IMR-90 (cell line): ENCODE results near the gene NR2F1. TPM values are rescaled to one million over a fixed set of nuclear protein-coding genes. Genes with fewer than 3 reads are reported as not detected.

ENCODE experiments used
- ATAC-seq: fragments of 200-7000 bp; cut with Tn5 transposase; 2 replicates; pipeline ENCODE4 v1.9.1; 2020; ENCODE audit warnings: low read depth, mild to moderate bottlenecking, moderate library complexity
- Bru-seq: library from RNA; stranded (reverse); fragments of 400-500 nt; gene quantifications from one replicate; lab custom pipeline; 2021; lab: Mats Ljungman, UMichigan
- BruChase-seq, 2 experiments: library from RNA; stranded (reverse); fragments of 400-500 nt; gene quantifications; one replicate each; lab custom pipeline; 2021; lab: Mats Ljungman, UMichigan
- BruUV-seq: library from RNA; stranded (reverse); fragments of 400-500 nt; replicated peaks from 2 replicates; lab custom pipeline; 2021; lab: Mats Ljungman, UMichigan
- CTCF ChIA-PET: fragments of 300-600 bp; formaldehyde crosslinking; extraction: SDS; loops from one replicate; lab custom pipeline; 2021; ENCODE audit warnings: antibody characterized with exemption; lab: Yijun Ruan, JAX
- POLR2A ChIA-PET: fragments of 300-600 bp; sonication (Branson Sonifier 250); formaldehyde crosslinking; loops from one replicate; lab custom pipeline; 2022; ENCODE audit warnings: antibody characterized with exemption; ENCODE audit not compliant: unreplicated experiment; lab: Charles Lee
- DNase-seq: peaks from one replicate; pipeline ENCODE4 v3.0.0; 2013
- H2AFZ ChIP-seq: replicated peaks from 2 replicates; pipeline ENCODE3; 2013; ENCODE audit warnings: low read length, mild to moderate bottlenecking; ENCODE audit not compliant: poor library complexity
- H2AK5ac ChIP-seq: 2 replicates; pipeline ENCODE4 v1.6.1; 2013; ENCODE audit warnings: low read depth, low read length, inconsistent platforms
- H2AK9ac ChIP-seq: replicated peaks from 2 replicates; pipeline ENCODE3; 2013; ENCODE audit warnings: mild to moderate bottlenecking, low read depth, low read length, moderate library complexity; ENCODE audit not compliant: poor library complexity
- H2BK120ac ChIP-seq: 2 replicates; pipeline ENCODE4 v1.6.1; 2013; ENCODE audit warnings: low read depth, low read length, inconsistent platforms
- H2BK15ac ChIP-seq: 3 replicates; pipeline ENCODE4 v1.6.1; 2013; ENCODE audit warnings: low read depth, low read length, inconsistent platforms
- H2BK20ac ChIP-seq: 2 replicates; pipeline ENCODE4 v1.6.1; 2013; ENCODE audit warnings: low read depth, mild to moderate bottlenecking, inconsistent platforms, low read length, moderate library complexity
- H2BK5ac ChIP-seq: 2 replicates; pipeline ENCODE4 v1.6.1; 2013; ENCODE audit warnings: mild to moderate bottlenecking, low read depth, low read length, inconsistent platforms; ENCODE audit not compliant: poor library complexity, severe bottlenecking
- H3K14ac ChIP-seq: replicated peaks from 2 replicates; pipeline ENCODE4 v1.6.1; 2013; ENCODE audit warnings: low read depth, low read length, inconsistent platforms
- H3K18ac ChIP-seq: 2 replicates; pipeline ENCODE4 v1.6.1; 2013; ENCODE audit warnings: low read depth, low read length, control low read depth
- H3K23ac ChIP-seq: 2 replicates; pipeline ENCODE4 v1.6.1; 2013; ENCODE audit warnings: low read depth, low read length, inconsistent platforms
- H3K27ac ChIP-seq: 2 replicates; pipeline ENCODE4 v1.5.1; 2013; ENCODE audit warnings: mild to moderate bottlenecking, control low read depth, low read length; ENCODE audit not compliant: insufficient read depth
- H3K27me3 ChIP-seq: 2 replicates; pipeline ENCODE4 v1.6.1; 2013; ENCODE audit warnings: low read length; ENCODE audit not compliant: control insufficient read depth, insufficient read depth
- H3K36me3 ChIP-seq: 2 replicates; pipeline ENCODE4 v1.6.1; 2013; ENCODE audit warnings: low read length, mixed read lengths; ENCODE audit not compliant: control insufficient read depth, insufficient read depth
- H3K4ac ChIP-seq: 2 replicates; pipeline ENCODE4 v1.6.1; 2013; ENCODE audit warnings: low read depth, low read length, inconsistent platforms
- H3K4me1 ChIP-seq: 2 replicates; pipeline ENCODE4 v1.6.1; 2013; ENCODE audit warnings: low read length, mixed read lengths; ENCODE audit not compliant: control insufficient read depth, insufficient read depth
- H3K4me2 ChIP-seq: 2 replicates; pipeline ENCODE4 v1.6.1; 2013; ENCODE audit warnings: low read depth, mild to moderate bottlenecking, control low read depth, low read length, moderate library complexity
- H3K4me3 ChIP-seq: 2 replicates; pipeline ENCODE4 v1.5.1; 2013; ENCODE audit warnings: low read depth, mild to moderate bottlenecking, control low read depth, low read length, moderate library complexity; ENCODE audit not compliant: insufficient read depth
- H3K56ac ChIP-seq: 2 replicates; pipeline ENCODE4 v1.6.1; 2013; ENCODE audit warnings: low read length, inconsistent platforms; ENCODE audit not compliant: insufficient read depth; ENCODE audit errors: extremely low read depth
- H3K79me1 ChIP-seq, 2 experiments: 2 replicates each; pipeline ENCODE4 v1.6.1; 2013; ENCODE audit warnings: low read length in 2 of 2, inconsistent platforms in 1 of 2, low read depth in 1 of 2
- H3K9ac ChIP-seq: 2 replicates; pipeline ENCODE4 v1.6.1; 2013; ENCODE audit warnings: low read depth, low read length, control low read depth
- H3K9me1 ChIP-seq: 2 replicates; pipeline ENCODE4 v1.6.1; 2013; ENCODE audit warnings: low read length, inconsistent platforms; ENCODE audit not compliant: insufficient read depth
- H3K9me3 ChIP-seq: 2 replicates; pipeline ENCODE4 v1.6.1; 2013; ENCODE audit warnings: low read length; ENCODE audit not compliant: control insufficient read depth, insufficient read depth
- H4K20me1 ChIP-seq: 2 replicates; pipeline ENCODE4 v1.6.1; 2013; ENCODE audit warnings: low read length, inconsistent platforms; ENCODE audit not compliant: insufficient read depth
- H4K5ac ChIP-seq: 2 replicates; pipeline ENCODE4 v1.6.1; 2013; ENCODE audit warnings: mild to moderate bottlenecking, low read depth, low read length, control low read depth
- H4K8ac ChIP-seq, 2 experiments: 2 replicates each; pipeline ENCODE4 v1.6.1; 2013; ENCODE audit warnings: low read depth in 2 of 2, low read length in 2 of 2, control low read depth in 1 of 2, inconsistent platforms in 1 of 2
- H4K91ac ChIP-seq: 2 replicates; pipeline ENCODE4 v1.6.1; 2013; ENCODE audit warnings: low read depth, low read length, inconsistent platforms; ENCODE audit not compliant: insufficient read depth
- BHLHE40 ChIP-seq: fragments of 150-350 bp; IDR thresholded peaks from 2 replicates; pipeline ENCODE4 v1.6.1; 2016; ENCODE audit warnings: mild to moderate bottlenecking, low read depth, low read length
- CTCF ChIP-seq: conservative IDR thresholded peaks from 2 replicates; pipeline ENCODE4 v1.5.1; 2012; ENCODE audit warnings: mild to moderate bottlenecking, low read depth, low read length, improper control_type of control experiment
- ELK1 ChIP-seq: fragments of 150-350 bp; IDR thresholded peaks from 2 replicates; pipeline ENCODE4 v1.6.1; 2016; ENCODE audit warnings: low read depth, mild to moderate bottlenecking, low read length, moderate library complexity, borderline replicate concordance
- MAFK ChIP-seq: IDR thresholded peaks from 2 replicates; pipeline ENCODE4 v1.6.1; 2012; ENCODE audit warnings: low read depth, low read length, improper control_type of control experiment
- MAZ ChIP-seq: IDR thresholded peaks from 2 replicates; pipeline ENCODE4 v1.6.1; 2012; ENCODE audit warnings: low read depth, mild to moderate bottlenecking, low read length, improper control_type of control experiment, moderate library complexity, borderline replicate concordance
- MXI1 ChIP-seq: IDR thresholded peaks from 2 replicates; pipeline ENCODE4 v1.6.1; 2012; ENCODE audit warnings: low read depth, mild to moderate bottlenecking, low read length, moderate library complexity, borderline replicate concordance
- NFE2L2 ChIP-seq: fragments of 150-350 bp; IDR thresholded peaks from 2 replicates; pipeline ENCODE4 v1.6.1; 2016; ENCODE audit warnings: low read depth, mild to moderate bottlenecking, low read length
- POLR2A ChIP-seq: IDR thresholded peaks from 2 replicates; pipeline ENCODE4 v1.6.1; 2012; ENCODE audit warnings: mild to moderate bottlenecking, low read depth, low read length
- RFX5 ChIP-seq: IDR thresholded peaks from 2 replicates; pipeline ENCODE4 v1.8.0; 2012; ENCODE audit warnings: low read depth, mild to moderate bottlenecking, low read length, moderate library complexity
- SMC3 ChIP-seq: fragments of 150-350 bp; IDR thresholded peaks from 2 replicates; pipeline ENCODE4 v1.6.1; 2016; ENCODE audit warnings: low read depth, mild to moderate bottlenecking, antibody characterized with exemption, low read length, moderate library complexity
- WGBS, 2 experiments: methylation state at CpG; one replicate each; pipeline versions ENCODE4 v1.1.5 to v1.1.7; 2013; ENCODE audit warnings: missing lambda C conversion rate in 2 of 2; ENCODE audit not compliant: insufficient read length in 1 of 2; ENCODE audit errors: extremely low coverage in 2 of 2; 5-methylcytosine and 5-hydroxymethylcytosine counted together
- dilution Hi-C: fragments of 300-500 bp; cut with HindIII; formaldehyde crosslinking; loops from one replicate; pipeline ENCODE4 v1.14.3; 2018; ENCODE audit warnings: low sequenced_read_pairs; ENCODE audit not compliant: unreplicated experiment
- in situ Hi-C: fragments of 300-500 bp; cut with MboI; formaldehyde crosslinking; loops from 3 replicates; pipeline ENCODE4 v1.14.3; 2019; ENCODE audit warnings: low sequenced_read_pairs, inconsistent platforms, mixed read lengths
- intact Hi-C: fragments of 100-400 bp; cut with micrococcal nuclease; formaldehyde crosslinking; loops from 2 replicates; pipeline ENCODE4 v1.10.0; 2022
- long read RNA-seq: library from polyadenylated mRNA; unstranded; transcript quantifications from one replicate; pipeline ENCODE4 v2.0.0, GENCODE V29; 2021; ENCODE audit not compliant: unreplicated experiment
- polyA plus RNA-seq, 3 experiments: library from polyadenylated mRNA; depleted of rRNA; stranded (reverse); fragments of >200 nt; gene quantifications; 2 replicates each; pipeline ENCODE4 v1.2.3, GENCODE V29; 2012; ENCODE audit warnings: low replicate concordance in 1 of 3
- total RNA-seq: library from RNA; depleted of rRNA; stranded (reverse); fragments of >200 nt; gene quantifications from 2 replicates; pipeline ENCODE4 v1.2.3, GENCODE V29; 2012; rRNA removed

The NR2F1 gene
- total RNA-seq, result 18.1 and 19.0 TPM in 2 replicates
- polyA plus RNA-seq (2012; rRNA removed), result 160 and 175 TPM in 2 replicates
- 80.6 and 211 TPM in 2 replicates for polyA plus RNA-seq (2012; cell fraction: cytosol; rRNA removed)
- polyA plus RNA-seq (2012; cell fraction: nucleus; rRNA removed; ENCODE audit: low replicate concordance), result 153 and 546 TPM in 2 replicates
- Bru-seq, nascent RNA, result percentile 92 among the genes with signal in this experiment
- percentile 92 among the genes with signal in this experiment for BruChase-seq, experiment 1, labeled RNA remaining after a 6-hour chase
- percentile 96 among the genes with signal in this experiment for BruChase-seq, experiment 2, labeled RNA remaining after a 2-hour chase
- long read RNA-seq, transcript NR2F1-206 (3 exons, 3,841 nt), result major isoform, 29 of 107 reads
- long read RNA-seq, partial matches to known transcripts, result 64 of 107 reads
- long read RNA-seq, other reads (novel, unspliced or antisense), result 14 of 107 reads

- BruUV-seq, result no TSS peak
- POLR2A ChIA-PET, result interaction anchor here (0.5 to 1.0 kb wide), 10 partner anchors 17 to 1126 kb away, joined by 3 to 14 read pairs (median 6); no protein-coding TSS in a partner anchor
These were observed at the start of gene NR2F1 for GRCh38 chr5:93582677-93583438. TSS of gene NR2F1 (plus strand) at chr5:93583222. CDS start at chr5:93585024, 1,802 bp downstream.

More at GRCh38 chr5:93582677-93583438, at the start of gene NR2F1:
- Histone ChIP-seq H2AFZ (peak within 1 kb of the TSS; percentile 82), H3K27me3 (no peaks in the 10 kb centered on the region), H3K9ac (peak within 1 kb of the TSS; percentile 96), H2BK15ac (peak within 1 kb of the TSS; percentile 83; the same call in 2 of the 3 replicates), H3K4me3 (peak within 1 kb of the TSS; percentile 99), H3K18ac (peak within 1 kb of the TSS; percentile 76), H4K91ac (peak within 1 kb of the TSS; percentile 69; the same call in 1 of the 2 replicates), H3K9me1 (no peaks in the 10 kb centered on the region), H3K56ac (peak within 1 kb of the TSS; percentile 79), H3K36me3 (peaks cover 10% of the 10 kb centered on the region), H3K23ac (peak within 1 kb of the TSS; percentile 34; the same call in 1 of the 2 replicates), H2BK120ac (peak within 1 kb of the TSS; percentile 70), H4K20me1 (no peaks in the 10 kb centered on the region; the same call in 1 of the 2 replicates), H3K79me1 (peaks cover 5 to 22% of the 10 kb centered on the region in 2 experiments; a peak in 3 of 4 replicates), H4K5ac (peak within 1 kb of the TSS; percentile 19; the same call in 1 of the 2 replicates), H3K4me2 (peak within 1 kb of the TSS; percentile 83), H3K9me3 (no peaks in the 10 kb centered on the region), H4K8ac (peak within 1 kb of the TSS; percentile 28 to 36; a peak in 2 of 4 replicates), H2BK20ac (no peak within 1 kb of the TSS; the same call in none of the 2 replicates), H3K4me1 (no peaks in the 10 kb centered on the region), H3K14ac (peak within 1 kb of the TSS; percentile 71), H2BK5ac (peak within 1 kb of the TSS; percentile 92), H2AK9ac (peak within 1 kb of the TSS; percentile 86), H2AK5ac (peak within 1 kb of the TSS; percentile 75), H3K4ac (peak within 1 kb of the TSS; percentile 76), H3K27ac (peak within 1 kb of the TSS; percentile 97)
- 0% methylated on average over 8 of the region's 21 CpGs; no CpG with 5 or more reads in 1 of the 2 experiments for WGBS, 2 experiments
- in situ Hi-C loops (loop anchor here (10.0 to 25.0 kb wide), 4 partner anchors 332 to 1271 kb away; no protein-coding TSS in a partner anchor), dilution Hi-C loops (no loop called here), intact Hi-C loops (loop anchor here (2.0 to 10.0 kb wide), 8 partner anchors 218 to 1154 kb away; no protein-coding TSS in a partner anchor)
- 0 out of 2 replicates have a peak, but pooled peaks have one; percentile 5 for TF ChIP-seq SMC3
- 0 out of 2 replicates have a peak, but pooled peaks have one; percentile 5 for TF ChIP-seq NFE2L2
- TF ChIP-seq BHLHE40, result peak; percentile 18; the same call in 1 of the 2 replicates
- TF ChIP-seq MAZ, result peak; percentile 83
- no peak; the same call in 1 of the 2 replicates for TF ChIP-seq MXI1
- no peak for TF ChIP-seq RFX5
- peak; percentile 69 for TF ChIP-seq POLR2A
- TF ChIP-seq CTCF, result 0 out of 2 replicates have a peak, but pooled peaks have one; percentile 23
- TF ChIP-seq ELK1, result no peak
- TF ChIP-seq MAFK, result no peak
- DNase-seq (peak; percentile 99), ATAC-seq (peak; percentile 45)
- CTCF ChIA-PET, result interaction anchor here (0.6 to 1.7 kb wide), 6 partner anchors 25 to 1245 kb away, joined by 3 to 10 read pairs (median 5); no protein-coding TSS in a partner anchor
